Left renal pelvis (tissue), 4 donors: ENCODE data around the gene USP51. TPM values are rescaled to one million over a fixed set of nuclear protein-coding genes. Genes with fewer than 3 reads are reported as not detected.
A peak's percentile ranks its signal among the peaks of the same experiment; 100 is the strongest.
"Not testable (repeated sequence)": the region's sequence is repeated elsewhere in the genome, so short reads cannot be mapped to it uniquely, and the experiment has no call there.

Source experiments
- DNase-seq, 4 donors: peaks; one replicate each; pipeline ENCODE4 v3.0.0-alpha.2; 2013; ENCODE audit warnings: low read depth in 4 of 4, low spot score in 3 of 4
- polyA plus RNA-seq, 4 donors: library from polyadenylated mRNA; unstranded; fragments of 120-200 nt; gene quantifications; one replicate each; pipeline ENCODE4 v1.2.1, GENCODE V29; 2013; ENCODE audit not compliant: insufficient read length in 4 of 4

Gene USP51
- polyA plus RNA-seq, 4 donors = 6.6 to 13.1 (median 11.8) TPM

DNA sequence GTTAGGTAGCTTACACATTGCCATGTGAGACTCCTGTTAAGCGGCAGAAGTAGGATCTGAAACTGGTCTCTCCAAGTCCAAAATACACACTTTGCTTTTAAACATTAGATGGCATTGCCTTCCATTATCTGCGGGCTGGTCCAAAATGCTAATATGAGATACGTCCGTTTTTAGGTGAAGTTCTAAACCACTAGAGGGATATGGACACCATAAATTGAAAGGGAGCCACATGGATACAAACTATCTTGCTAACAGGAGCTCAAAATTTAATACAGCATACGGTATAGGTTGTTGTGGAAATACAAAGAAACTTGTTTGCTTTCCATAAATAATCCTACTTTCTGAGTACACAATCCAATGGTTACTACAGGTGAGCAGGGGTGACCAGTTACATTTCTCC lies 23.9 kb downstream of the USP51 start:
- DNase-seq = not testable (repeated sequence)

- DNase-seq = not testable (repeated sequence)
These were observed 24.5 kb downstream of the USP51 start for GRCh38 chrX:55465108-55465507.

GRCh38 chrX:55464050-55464449 lies 25.6 kb downstream of the USP51 start:
- not testable (repeated sequence) for DNase-seq

- DNase-seq = not testable (repeated sequence)
These were observed 29.7 kb downstream of the USP51 start for GRCh38 chrX:55459926-55460325.

- not testable (repeated sequence) for DNase-seq
These were observed 30.2 kb downstream of the USP51 start for GRCh38 chrX:55459426-55459825.

- DNase-seq = not testable (repeated sequence)
These were observed 33.9 kb downstream of the USP51 start for GRCh38 chrX:55455708-55456107.

GRCh38 chrX:55452833-55453124 lies 36.9 kb downstream of the USP51 start:
- no peak for DNase-seq

- DNase-seq = peak in 3 of 4 donors; percentile 60 to 70 (median 67)
These were observed 37.4 kb downstream of the USP51 start, which contains the start of gene MAGEH1 for GRCh38 chrX:55451990-55452832. Gene MAGEH1 (plus strand): TSS chrX:55452127. CDS start chrX:55452375, 248 bp downstream.

DNA sequence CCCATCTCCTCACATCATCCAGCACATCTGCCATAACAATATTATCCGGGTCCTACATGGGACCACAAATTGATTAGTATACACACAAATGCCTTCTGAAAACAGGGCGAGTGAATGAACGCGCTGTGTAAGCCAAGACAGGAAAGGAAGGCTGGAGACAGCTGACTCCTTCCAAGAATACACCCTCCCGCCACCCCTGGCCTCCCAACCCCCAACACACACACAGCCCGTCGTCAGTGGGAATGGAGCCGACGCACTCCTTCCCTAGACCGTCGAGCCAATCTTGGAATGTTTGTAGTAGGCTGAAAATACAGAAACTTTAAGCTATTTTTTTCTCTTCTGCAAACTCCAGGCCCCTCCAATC lies 38.0 kb downstream of the USP51 start:
- no peak for DNase-seq

GRCh38 chrX:55451141-55451540 lies 38.5 kb downstream of the USP51 start:
- no peak for DNase-seq

GRCh38 chrX:55450259-55450658 lies 39.4 kb downstream of the USP51 start:
- DNase-seq = no peak

DNA sequence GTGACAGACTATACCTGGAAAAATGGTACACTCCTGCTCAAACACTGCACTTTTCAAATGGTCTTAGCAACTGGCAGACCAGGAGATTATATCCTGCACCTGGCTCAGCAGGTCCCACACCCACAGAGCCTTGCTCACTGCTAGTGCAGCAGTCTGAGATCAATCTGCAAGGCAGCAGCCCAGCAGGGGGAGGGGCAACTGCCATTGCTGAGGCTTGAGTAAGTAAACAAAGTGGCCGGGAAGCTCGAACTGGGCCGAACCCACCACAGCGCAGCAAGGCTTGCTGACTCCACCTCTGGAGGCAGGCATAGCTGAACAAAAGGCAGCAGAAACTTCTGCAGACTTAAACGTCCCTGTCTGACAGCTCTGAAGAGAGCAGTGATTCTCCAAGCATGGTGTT lies 46.2 kb downstream of the USP51 start:
- DNase-seq = not testable (repeated sequence)

Other genes with a start within 250 kb of the USP51 start
- gene PAGE3, start 224.9 kb downstream of the USP51 start, polyA plus RNA-seq = not detected
- gene MAGEH1, start 37.7 kb downstream of the USP51 start, polyA plus RNA-seq = 10 to 100 TPM; 67.6 to 92.9 (median 76.1) TPM
- gene FOXR2, start 133.6 kb upstream of the USP51 start, polyA plus RNA-seq = not detected
- 10 to 100 TPM; 28.3 to 49.1 (median 42.8) TPM for gene RRAGB, start 227.9 kb upstream of the USP51 start, polyA plus RNA-seq